Type B pancreatic cell (in vitro differentiated cells): ENCODE data around the gene FYB1. TPM values are rescaled to one million over a fixed set of nuclear protein-coding genes. Genes with fewer than 3 reads are reported as not detected.

Source experiments
- DNase-seq: peaks from one replicate; pipeline ENCODE4 v3.0.0; 2021; ENCODE audit warnings: mixed read lengths; ENCODE audit not compliant: unreplicated experiment; ENCODE audit errors: extremely low spot score
- H3K27ac Mint-ChIP-seq: 2 replicates; pipeline ENCODE4 v1.8.0; 2021; ENCODE audit warnings: mild to moderate bottlenecking, mixed read lengths
- H3K27me3 Mint-ChIP-seq: 2 replicates; pipeline ENCODE4 v1.8.0; 2021; ENCODE audit warnings: mixed read lengths
- H3K36me3 Mint-ChIP-seq: 2 replicates; pipeline ENCODE4 v1.8.0; 2021; ENCODE audit warnings: mixed read lengths
- H3K4me1 Mint-ChIP-seq: one replicate; pipeline ENCODE4 v1.8.0; 2021; ENCODE audit warnings: mixed read lengths; ENCODE audit not compliant: unreplicated experiment
- H3K4me3 Mint-ChIP-seq: 2 replicates; pipeline ENCODE4 v1.8.0; 2021; ENCODE audit warnings: mild to moderate bottlenecking, mixed read lengths
- H3K9me3 Mint-ChIP-seq: 2 replicates; pipeline ENCODE4 v1.8.0; 2021; ENCODE audit warnings: mixed read lengths
- CTCF ChIP-seq: fragments of 200-600 bp; sonication (generic); conservative IDR thresholded peaks from 2 replicates; pipeline ENCODE4 v1.5.0; 2021; ENCODE audit warnings: antibody characterized with exemption, mild to moderate bottlenecking
- long read RNA-seq: library from polyadenylated mRNA; unstranded; transcript quantifications from one replicate; pipeline ENCODE4 v2.0.0, GENCODE V29; 2020
- total RNA-seq: library from RNA; stranded (reverse); gene quantifications from 2 replicates; pipeline ENCODE4 v1.2.1, GENCODE V29; 2021; ENCODE audit warnings: low replicate concordance

The FYB1 gene
- 0.24 and 0.33 TPM in 2 replicates for total RNA-seq
- long read RNA-seq: 0 reads

GRCh38 chr5:39219437-39219836, at the start of gene FYB1:
FYB1 (minus strand) TSS chr5:39219563; CDS start chr5:39202960, 16,603 bp downstream.
- Mint-ChIP-seq H3K4me3 (peak within 1 kb of the TSS; percentile 36), H3K9me3 (no peaks in the 10 kb centered on the region), H3K27ac (peak within 1 kb of the TSS; percentile 54), H3K4me1 (peaks cover 21% of the 10 kb centered on the region), H3K27me3 (no peaks in the 10 kb centered on the region), H3K36me3 (no peaks in the 10 kb centered on the region)
- TF ChIP-seq CTCF: no peak
- DNase-seq: no peak

- no peak for TF ChIP-seq CTCF
- H3K27ac Mint-ChIP-seq: no peak overlapping the region
- no peaks in the 10 kb centered on the region for H3K36me3 Mint-ChIP-seq
- no peaks in the 10 kb centered on the region for H3K9me3 Mint-ChIP-seq
- no peaks in the 10 kb centered on the region for H3K27me3 Mint-ChIP-seq
- DNase-seq: no peak
- H3K4me3 Mint-ChIP-seq: no peak overlapping the region
- no peaks in the 10 kb centered on the region for H3K4me1 Mint-ChIP-seq
These were observed 47.8 kb upstream of the FYB1 start for GRCh38 chr5:39267186-39267585.

- Mint-ChIP-seq H3K9me3 (no peaks in the 10 kb centered on the region), H3K27me3 (no peaks in the 10 kb centered on the region), H3K36me3 (no peaks in the 10 kb centered on the region), H3K27ac (no peak overlapping the region), H3K4me1 (no peaks in the 10 kb centered on the region), H3K4me3 (no peak overlapping the region)
- no peak for DNase-seq
- no peak for TF ChIP-seq CTCF
These were observed 47.1 kb upstream of the FYB1 start for GRCh38 chr5:39266442-39266841.

GRCh38 chr5:39264528-39264927, 45.2 kb upstream of the FYB1 start:
- Mint-ChIP-seq H3K9me3 (no peaks in the 10 kb centered on the region), H3K4me3 (no peak overlapping the region), H3K36me3 (no peaks in the 10 kb centered on the region), H3K27me3 (no peaks in the 10 kb centered on the region), H3K4me1 (no peaks in the 10 kb centered on the region), H3K27ac (no peak overlapping the region)
- no peak for TF ChIP-seq CTCF
- no peak for DNase-seq

GRCh38 chr5:39262981-39263380, 43.6 kb upstream of the FYB1 start:
- Mint-ChIP-seq H3K27ac (no peak overlapping the region), H3K4me3 (no peak overlapping the region), H3K27me3 (no peaks in the 10 kb centered on the region), H3K36me3 (no peaks in the 10 kb centered on the region), H3K9me3 (no peaks in the 10 kb centered on the region), H3K4me1 (no peaks in the 10 kb centered on the region)
- no peak for DNase-seq
- TF ChIP-seq CTCF: no peak

- H3K36me3 Mint-ChIP-seq: no peaks in the 10 kb centered on the region
- no peaks in the 10 kb centered on the region for H3K4me1 Mint-ChIP-seq
- TF ChIP-seq CTCF: no peak
- H3K27ac Mint-ChIP-seq: no peak overlapping the region
- no peak for DNase-seq
- H3K9me3 Mint-ChIP-seq: no peaks in the 10 kb centered on the region
- H3K4me3 Mint-ChIP-seq: no peak overlapping the region
- peaks cover 3% of the 10 kb centered on the region for H3K27me3 Mint-ChIP-seq
These were observed 40.7 kb upstream of the FYB1 start for GRCh38 chr5:39260095-39260494.
